GM21825 (cell line): ENCODE data around the gene ZNF253.
"Not testable (repeated sequence)": the region's sequence is repeated elsewhere in the genome, so short reads cannot be mapped to it uniquely, and the experiment has no call there.

Experiments used
- ATAC-seq: cut with Tn5 transposase; IDR thresholded peaks from one replicate; pipeline ENCODE4 v1.9.1; 2021; ENCODE audit warnings: mild to moderate bottlenecking, moderate library complexity; ENCODE audit not compliant: unreplicated experiment

ZNF253 gene

GRCh38 chr19:19892055-19892941, 26.6 kb downstream of the ZNF253 start:
- ATAC-seq, result not testable (repeated sequence)

- peak; percentile 7 for ATAC-seq
Observed at GRCh38 chr19:19900139-19900728, 34.6 kb downstream of the ZNF253 start.

GRCh38 chr19:19900729-19901444, 35.2 kb downstream of the ZNF253 start, which contains the start of gene ZNF93:
Gene ZNF93, plus strand, starts transcription at chr19:19900946. Its CDS starts 143 bp downstream, at chr19:19901089.
- ATAC-seq, result peak; percentile 88

- ATAC-seq, result not testable (repeated sequence)
Observed at GRCh38 chr19:19907551-19907950, 41.9 kb downstream of the ZNF253 start.

GRCh38 chr19:19909654-19910053, 44.0 kb downstream of the ZNF253 start:
- no peak for ATAC-seq

- ATAC-seq, result no peak
Observed at GRCh38 chr19:19911150-19911549, 45.5 kb downstream of the ZNF253 start.

GRCh38 chr19:19914596-19914995, 48.9 kb downstream of the ZNF253 start:
- no peak for ATAC-seq

- ATAC-seq, result not testable (repeated sequence)
Observed at GRCh38 chr19:19930417-19930816, 64.7 kb downstream of the ZNF253 start.

GRCh38 chr19:19933432-19934314, 68.0 kb downstream of the ZNF253 start:
- not testable (repeated sequence) for ATAC-seq

- ATAC-seq, result no peak
Observed at GRCh38 chr19:19937403-19937802, 71.7 kb downstream of the ZNF253 start.

GRCh38 chr19:19938449-19938848, 72.8 kb downstream of the ZNF253 start:
- no peak for ATAC-seq

GRCh38 chr19:19943848-19944582, 78.3 kb downstream of the ZNF253 start:
- ATAC-seq, result no peak
